ENCODE results near the gene ELAVL4. TPM values are rescaled to one million over a fixed set of nuclear protein-coding genes. Genes with fewer than 3 reads are reported as not detected.

The ELAVL4 gene
- total RNA-seq, 1 experiment from 2014 or later, result not detected

GRCh38 chr1:50080904-50081586 lies 27.7 kb upstream of the ELAVL4 start:
- TF ChIP-seq CTCF (IDR thresholded peaks at IDR 0.05 in 2 of 3, conservative IDR thresholded peaks at IDR 0.05 in 1 of 3; ENCODE audit: borderline replicate concordance in 1 of 3, insufficient read depth in 1 of 3, low read depth in 2 of 3, low read length in 2 of 3), result peak; percentile 44 to 52 (median 49); a peak in 5 of 6 replicates
- TF ChIP-seq RAD21 (IDR thresholded peaks at IDR 0.05; ENCODE audit: low read depth), result peak; percentile 33; the same call in 1 of the 2 replicates
- TF ChIP-seq ATF3 (IDR thresholded peaks at IDR 0.05), result no peak
- no peaks in the 10 kb centered on the region for H3K79me2 ChIP-seq (ENCODE audit: insufficient read depth, low read length)
- H3K4me2 ChIP-seq (ENCODE audit: low read length), result no peak overlapping the region
- H3K9me3 ChIP-seq (ENCODE audit: control insufficient read depth in 1 of 2, insufficient read depth in 1 of 2, low read depth in 1 of 2, low read length in 2 of 2), result no peaks in the 10 kb centered on the region
- DNase-seq (ENCODE audit: low read depth, low spot score), result no peak
- ChIA-PET POLR2A (no interaction called here), CTCF (interaction anchor here (0.8 to 1.4 kb wide), 2 partner anchors 191 to 1164 kb away, joined by 3 to 5 read pairs; no protein-coding TSS in a partner anchor), RAD21 (ENCODE audit: low non-redundant PET in 1 of 2, low total read pairs in 2 of 2, uncharacterized antibody in 2 of 2, unreplicated experiment in 2 of 2) (no interaction called here)
- H2AFZ ChIP-seq (ENCODE audit: low read depth, low read length, poor library complexity, severe bottlenecking), result no peak overlapping the region
- BruUV-seq (replicated peaks), result no TSS peak
- H4K20me1 ChIP-seq (ENCODE audit: insufficient read depth), result no peaks in the 10 kb centered on the region
- H3K27ac ChIP-seq (ENCODE audit: low read depth, low read length), result no peak overlapping the region
- H3K4me1 ChIP-seq (ENCODE audit: control insufficient read depth in 1 of 2, insufficient read depth in 2 of 2, low read length in 2 of 2), result no peaks in the 10 kb centered on the region
- H3K4me3 ChIP-seq (replicated peaks in 1 of 2; ENCODE audit: low read depth in 1 of 2, low read length in 2 of 2), result no peak overlapping the region
- no peaks in the 10 kb centered on the region for H3K36me3 ChIP-seq (ENCODE audit: control insufficient read depth in 1 of 2, insufficient read depth in 2 of 2, low read length in 2 of 2)
- H3K27me3 ChIP-seq (ENCODE audit: insufficient read depth, low read length), result no peaks in the 10 kb centered on the region
- no peaks in the 10 kb centered on the region for H3K9me2 ChIP-seq (ENCODE audit: insufficient read depth)
- intact Hi-C loops (cut with micrococcal nuclease), result no loop called here
- H3K9ac ChIP-seq (ENCODE audit: low read length), result no peak overlapping the region
- ATAC-seq, result peak; percentile 69

GRCh38 chr1:50084389-50084788 lies 24.3 kb upstream of the ELAVL4 start:
- TF ChIP-seq RAD21 (IDR thresholded peaks at IDR 0.05; ENCODE audit: low read depth), result no peak
- no peak for TF ChIP-seq REST (IDR thresholded peaks at IDR 0.05; ENCODE audit: low read depth)
- no peak for TF ChIP-seq ATF3 (IDR thresholded peaks at IDR 0.05)
- TF ChIP-seq FOSL1 (IDR thresholded peaks at IDR 0.05; ENCODE audit: low read depth), result no peak
- no peak for TF ChIP-seq CBX3 (IDR thresholded peaks at IDR 0.05; ENCODE audit: low read depth)
- TF ChIP-seq SP1 (IDR thresholded peaks at IDR 0.05; ENCODE audit: low read depth), result no peak
- TF ChIP-seq EZH2phosphoT487 (IDR thresholded peaks at IDR 0.05; ENCODE audit: borderline replicate concordance), result no peak
- ChIA-PET CTCF (no interaction called here), POLR2A (no interaction called here), RAD21 (ENCODE audit: low non-redundant PET in 1 of 2, low total read pairs in 2 of 2, uncharacterized antibody in 2 of 2, unreplicated experiment in 2 of 2) (no interaction called here)
- Histone ChIP-seq H3K36me3 (ENCODE audit: control insufficient read depth in 1 of 2, insufficient read depth in 2 of 2, low read length in 2 of 2) (no peaks in the 10 kb centered on the region), H3K27ac (ENCODE audit: low read depth, low read length) (no peak overlapping the region), H4K20me1 (ENCODE audit: insufficient read depth) (no peaks in the 10 kb centered on the region), H3K27me3 (ENCODE audit: insufficient read depth, low read length) (no peaks in the 10 kb centered on the region), H3K4me1 (ENCODE audit: control insufficient read depth in 1 of 2, insufficient read depth in 2 of 2, low read length in 2 of 2) (no peaks in the 10 kb centered on the region), H3K9me3 (ENCODE audit: control insufficient read depth in 1 of 2, insufficient read depth in 1 of 2, low read depth in 1 of 2, low read length in 2 of 2) (no peaks in the 10 kb centered on the region), H3K79me2 (ENCODE audit: insufficient read depth, low read length) (no peaks in the 10 kb centered on the region), H3K4me3 (replicated peaks in 1 of 2; ENCODE audit: low read depth in 1 of 2, low read length in 2 of 2) (no peak overlapping the region), H3K4me2 (ENCODE audit: low read length) (no peak overlapping the region), H3K9ac (ENCODE audit: low read length) (no peak overlapping the region), H3K9me2 (ENCODE audit: insufficient read depth) (no peaks in the 10 kb centered on the region), H2AFZ (ENCODE audit: low read depth, low read length, poor library complexity, severe bottlenecking) (no peak overlapping the region)
- no peak for ATAC-seq
- DNase-seq (ENCODE audit: low read depth, low spot score), result no peak
- intact Hi-C loops (cut with micrococcal nuclease), result no loop called here
- BruUV-seq (replicated peaks), result no TSS peak

Data from HCT116 (cell line).